Tibial nerve (tissue), 4 donors: Measurements from ENCODE around the gene GALK1. TPM values are rescaled to one million over a fixed set of nuclear protein-coding genes. Genes with fewer than 3 reads are reported as not detected.
"Not testable (repeated sequence)": the region's sequence is repeated elsewhere in the genome, so short reads cannot be mapped to it uniquely, and the experiment has no call there.

ENCODE experiments used
- DNase-seq, 2 donors: peaks; one replicate each; pipeline ENCODE4 v3.0.0-alpha.2; 2019; ENCODE audit warnings: low spot score in 2 of 2
- H3K27ac ChIP-seq, 4 donors: fragments of 200-600 bp; sonication (generic) in 3 of 4; one replicate each; pipeline ENCODE4 v1.5.1; 2017 to 2019; ENCODE audit warnings: mild to moderate bottlenecking in 1 of 4
- H3K27me3 ChIP-seq, 2 donors: fragments of 200-600 bp; sonication (generic) in 1 of 2; one replicate each; pipeline versions ENCODE4 v1.5.1 to v1.6.0; 2017 to 2019
- H3K36me3 ChIP-seq, 3 donors: fragments of 200-600 bp; sonication (generic); one replicate each; pipeline ENCODE4 v1.5.1; 2018 to 2019
- H3K4me1 ChIP-seq, 4 donors: fragments of 200-600 bp; sonication (generic) in 3 of 4; one replicate each; pipeline ENCODE4 v1.5.1; 2017 to 2019
- H3K4me3 ChIP-seq, 4 donors: fragments of 200-600 bp; sonication (generic) in 3 of 4; one replicate each; pipeline ENCODE4 v1.5.1; 2017 to 2019; ENCODE audit warnings: mild to moderate bottlenecking in 1 of 4, moderate library complexity in 1 of 4
- H3K9me3 ChIP-seq, 4 donors: fragments of 200-600 bp; sonication (generic) in 3 of 4; one replicate each; pipeline ENCODE4 v1.5.1; 2017 to 2019
- CTCF ChIP-seq, 5 experiments: fragments of 200-600 bp in 3 of 5; fragments of 450-650 bp in 2 of 5; sonication (generic) in 3 of 5; IDR thresholded peaks; one replicate each; pipeline ENCODE4 v1.5.1; 2016 to 2019; ENCODE audit warnings: antibody characterized with exemption in 5 of 5, mild to moderate bottlenecking in 3 of 5, moderate library complexity in 2 of 5
- EP300 ChIP-seq, 2 donors: sonication (generic); formaldehyde crosslinking; IDR thresholded peaks; one replicate each; pipeline ENCODE4 v1.6.1; 2017; ENCODE audit warnings: antibody characterized with exemption in 2 of 2, mild to moderate bottlenecking in 1 of 2
- POLR2A ChIP-seq, 2 donors: fragments of 450-650 bp; IDR thresholded peaks; one replicate each; pipeline ENCODE4 v1.6.1; 2017; ENCODE audit warnings: antibody characterized with exemption in 2 of 2, mild to moderate bottlenecking in 2 of 2, moderate library complexity in 2 of 2
- WGBS, 2 donors: methylation state at CpG; one replicate each; pipeline ENCODE4 v1.1.5; 2018; 5-methylcytosine and 5-hydroxymethylcytosine counted together
- total RNA-seq, 4 donors: library from RNA; depleted of rRNA; stranded (reverse); fragments of >200 nt; gene quantifications; one replicate each; pipeline ENCODE4 v1.1.0, GENCODE V29; 2016

The GALK1 gene
- total RNA-seq, 4 donors from 2014 or later = 54.5 to 57.5 (median 55.6) TPM

DNA sequence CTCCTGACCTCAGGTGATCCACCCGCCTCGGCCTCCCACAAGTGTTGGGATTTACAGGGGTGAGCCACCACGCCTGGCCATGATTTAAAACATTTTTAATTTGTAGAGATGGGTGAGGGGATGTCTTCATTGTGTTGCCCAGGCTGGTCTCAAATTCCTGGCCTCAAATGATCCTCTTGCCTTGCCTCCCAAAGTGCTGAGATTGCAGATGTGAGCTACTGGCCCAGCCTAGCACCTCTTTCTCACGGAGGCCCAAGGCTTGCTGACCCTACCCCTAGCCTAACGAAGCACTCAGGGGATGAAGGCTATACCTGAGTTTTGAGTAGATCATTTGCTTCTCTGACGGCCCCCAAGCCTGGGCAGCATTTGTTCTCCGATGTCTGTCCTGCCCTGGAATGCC lies 46.2 kb upstream of the GALK1 start:
- Histone ChIP-seq H3K36me3 (peaks cover 0 to 69% (median 11%) of the 10 kb centered on the region in 3 donors), H3K9me3 (no peaks in the 10 kb centered on the region), H3K27me3 (no peaks in the 10 kb centered on the region), H3K4me1 (peaks cover 0 to 43% (median 6%) of the 10 kb centered on the region in 4 donors), H3K27ac (no peak overlapping the region), H3K4me3 (no peak overlapping the region)
- WGBS, 2 donors = 85 to 94% methylated on average over 7 of the region's 7 CpGs
- no peak for TF ChIP-seq POLR2A (IDR thresholded peaks at IDR 0.05)
- TF ChIP-seq EP300 (IDR thresholded peaks at IDR 0.05) = no peak
- no peak for TF ChIP-seq CTCF (IDR thresholded peaks at IDR 0.05)
- DNase-seq = no peak

DNA sequence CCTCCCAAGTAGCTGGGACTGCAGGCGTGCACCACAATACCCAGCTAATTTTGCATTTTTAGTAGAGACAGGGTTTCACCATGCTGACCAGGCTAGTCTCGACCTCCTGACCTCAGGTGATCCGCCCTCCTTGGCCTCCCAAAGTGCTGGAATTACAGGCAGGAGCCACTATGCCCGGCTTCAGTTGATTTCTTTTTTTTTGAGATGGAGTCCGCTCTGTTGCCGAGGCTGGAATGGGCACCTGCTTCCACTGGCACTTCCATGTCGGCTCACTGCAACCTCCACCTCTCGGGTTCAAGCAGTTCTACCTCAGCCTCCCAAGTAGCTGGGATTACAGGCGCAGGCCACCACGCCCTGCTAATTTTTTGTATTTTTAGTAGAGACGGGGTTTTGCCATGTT lies 45.8 kb upstream of the GALK1 start:
- peaks cover 0 to 65% (median 11%) of the 10 kb centered on the region in 3 donors for H3K36me3 ChIP-seq
- DNase-seq = not testable (repeated sequence)
- 93% methylated on average over 11 of the region's 11 CpGs for WGBS, 2 donors

DNA sequence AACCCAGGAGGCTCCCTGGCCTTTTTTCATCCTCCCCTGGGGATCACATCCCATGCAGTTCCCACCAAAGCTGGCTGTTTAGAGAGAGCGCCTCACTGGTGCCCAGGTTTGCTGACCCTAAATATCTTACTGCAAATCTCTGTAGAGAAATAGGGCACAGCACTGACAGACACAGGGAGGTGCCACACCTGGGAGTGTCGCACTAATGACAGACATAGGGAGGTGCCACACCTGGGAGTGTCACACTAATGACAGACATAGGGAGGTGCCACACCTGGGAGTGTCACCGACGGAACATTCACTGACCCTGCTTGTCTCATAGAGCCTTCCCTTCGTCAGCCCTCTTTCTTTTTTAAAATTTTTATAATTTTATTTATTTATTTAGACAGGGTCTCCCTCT lies 45.2 kb upstream of the GALK1 start:
- peaks cover 0 to 43% (median 6%) of the 10 kb centered on the region in 4 donors for H3K4me1 ChIP-seq
- 90 to 97% methylated on average over 5 of the region's 5 CpGs for WGBS, 2 donors
- H3K27ac ChIP-seq = peak overlapping the region in 2 of 4 donors; percentile 79 to 83
- no peak overlapping the region for H3K4me3 ChIP-seq
- no peaks in the 10 kb centered on the region for H3K27me3 ChIP-seq
- peaks cover 0 to 59% (median 9%) of the 10 kb centered on the region in 3 donors for H3K36me3 ChIP-seq
- DNase-seq = no peak
- no peaks in the 10 kb centered on the region for H3K9me3 ChIP-seq
- TF ChIP-seq CTCF (IDR thresholded peaks at IDR 0.05) = no peak
- TF ChIP-seq POLR2A (IDR thresholded peaks at IDR 0.05) = no peak
- no peak for TF ChIP-seq EP300 (IDR thresholded peaks at IDR 0.05)

More for the DNA sequence above, 45.8 kb upstream of the GALK1 start:
- not testable (repeated sequence) for H3K4me3 ChIP-seq, H3K27me3 ChIP-seq, H3K27ac ChIP-seq, H3K9me3 ChIP-seq
- peaks cover 0 to 43% (median 6%) of the 10 kb centered on the region in 4 donors for H3K4me1 ChIP-seq

- 82 to 91% methylated on average over 24 of the region's 24 CpGs for WGBS, 2 donors
- no peaks in the 10 kb centered on the region for H3K27me3 ChIP-seq
- DNase-seq = no peak
- H3K36me3 ChIP-seq = peaks cover 0 to 54% (median 3%) of the 10 kb centered on the region in 3 donors
- H3K4me3 ChIP-seq = no peak overlapping the region
- H3K4me1 ChIP-seq = peaks cover 0 to 43% (median 6%) of the 10 kb centered on the region in 4 donors
- peak overlapping the region in 3 of 4 donors; percentile 15 to 83 (median 79) for H3K27ac ChIP-seq
- H3K9me3 ChIP-seq = no peaks in the 10 kb centered on the region
- TF ChIP-seq EP300 (IDR thresholded peaks at IDR 0.05) (no peak), POLR2A (IDR thresholded peaks at IDR 0.05) (no peak), CTCF (IDR thresholded peaks at IDR 0.05) (no peak)
Observed at GRCh38 chr17:75809631-75810111, 44.7 kb upstream of the GALK1 start.

DNA sequence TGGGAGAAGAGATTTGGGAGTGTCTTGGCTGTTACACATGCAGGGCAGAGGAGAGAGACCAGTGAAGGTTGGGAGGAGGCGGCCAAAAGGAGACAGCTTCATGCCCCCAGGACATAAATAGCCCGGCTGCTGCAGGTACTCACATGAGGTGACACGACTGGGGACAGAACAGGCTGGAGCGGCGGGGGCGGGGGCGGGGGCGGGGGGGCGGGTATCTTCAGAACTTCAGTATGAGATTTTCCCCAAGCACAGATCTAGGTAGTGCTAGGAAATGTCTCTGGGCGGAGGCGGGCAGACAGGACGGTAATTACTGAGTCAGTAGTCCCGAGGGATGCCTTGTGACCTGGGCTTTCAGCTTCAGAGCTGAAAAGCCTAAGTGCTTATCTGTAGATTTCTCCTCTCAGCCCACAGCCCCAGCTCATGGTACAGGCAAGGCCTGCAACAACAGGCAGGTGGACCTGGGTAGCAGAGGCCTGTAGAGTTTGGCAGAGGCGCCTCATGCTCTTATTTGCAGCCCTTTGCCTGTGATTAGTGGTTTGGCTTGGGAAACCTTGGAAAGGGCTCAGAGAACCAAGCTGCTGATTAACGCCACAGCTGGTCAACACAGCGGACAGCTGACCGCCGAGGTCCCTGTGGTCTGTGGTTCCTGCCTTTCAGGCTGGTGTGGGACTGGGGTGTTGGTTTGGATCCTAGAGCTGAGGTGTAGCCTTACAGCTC lies 44.1 kb upstream of the GALK1 start:
- WGBS, 2 donors = 70 to 76% methylated on average over 15 to 18 of the region's 18 CpGs
- DNase-seq = peak; percentile 57 to 72
- H3K27ac ChIP-seq = peak overlapping the region; percentile 11 to 83 (median 47)
- TF ChIP-seq EP300 (IDR thresholded peaks at IDR 0.05) (peak in 1 of 2 donors; percentile 35), CTCF (IDR thresholded peaks at IDR 0.05) (no peak)
- H3K36me3 ChIP-seq = peaks cover 0 to 48% (median 0%) of the 10 kb centered on the region in 3 donors
- H3K4me1 ChIP-seq = peaks cover 0 to 43% (median 6%) of the 10 kb centered on the region in 4 donors
- H3K9me3 ChIP-seq = no peaks in the 10 kb centered on the region
- H3K27me3 ChIP-seq = no peaks in the 10 kb centered on the region
- no peak overlapping the region for H3K4me3 ChIP-seq
